ENCODE results near the gene SYNGR1.

SYNGR1 gene

DNA sequence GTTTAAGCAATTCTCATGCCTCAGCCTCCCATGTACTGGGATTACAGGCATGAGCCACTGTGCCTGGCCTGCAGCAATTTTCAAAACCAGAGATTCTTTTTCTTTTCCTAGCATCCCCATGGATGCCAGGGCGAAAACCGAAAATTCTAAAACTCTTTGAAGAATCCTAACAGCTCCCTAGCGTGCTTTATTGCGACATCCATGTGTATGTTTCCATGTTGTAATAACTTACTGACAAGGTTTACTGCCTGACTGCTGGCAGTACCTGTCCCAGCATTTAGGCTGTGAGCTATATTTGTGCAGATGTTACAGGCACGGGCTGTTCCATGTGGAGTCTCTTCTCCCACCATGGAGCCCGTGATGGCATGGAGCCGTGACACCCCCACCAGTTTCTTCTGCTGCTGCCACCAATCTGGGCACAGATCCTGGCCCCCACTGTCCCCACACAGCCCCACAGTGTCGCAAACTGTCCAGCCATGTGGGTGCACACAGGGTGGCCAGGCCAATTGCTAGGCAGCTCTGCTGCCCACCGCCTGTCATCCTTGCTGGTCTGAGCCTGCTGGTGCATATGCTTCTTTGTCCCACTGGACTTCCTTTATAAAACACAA lies 42.7 kb downstream of the SYNGR1 start:
- Histone ChIP-seq H4K12ac (ENCODE audit: low read depth, low read length) (no peak overlapping the region), H3K18ac (ENCODE audit: low read length) (no peak overlapping the region), H2BK120ac (ENCODE audit: insufficient read depth, low read length, poor library complexity) (no peak overlapping the region), H3K79me2 (ENCODE audit: control insufficient read depth, insufficient read depth, low read length, poor library complexity) (no peaks in the 10 kb centered on the region), H3K79me1 (ENCODE audit: low read length) (no peaks in the 10 kb centered on the region), H2AK5ac (ENCODE audit: low read length) (no peak overlapping the region), H3K36me3 (ENCODE audit: control insufficient read depth in 1 of 2, insufficient read depth in 2 of 2, low read length in 2 of 2) (no peaks in the 10 kb centered on the region), H3K4me1 (ENCODE audit: control insufficient read depth in 1 of 2, insufficient read depth in 2 of 2, low read length in 2 of 2) (peaks cover 5 to 7% of the 10 kb centered on the region in 2 experiments), H2BK12ac (ENCODE audit: low read length) (no peak overlapping the region), H3K4ac (ENCODE audit: low read depth, low read length) (no peak overlapping the region), H4K8ac (ENCODE audit: low read depth, low read length) (no peak overlapping the region), H3K27me3 (ENCODE audit: insufficient read depth, low read length) (no peaks in the 10 kb centered on the region), H3K23ac (ENCODE audit: low read length) (no peak overlapping the region), H3K4me3 (ENCODE audit: low read depth, low read length) (no peak overlapping the region), H3K27ac (ENCODE audit: low read depth, low read length) (no peak overlapping the region), H2AFZ (ENCODE audit: insufficient read depth, low read length, poor library complexity) (no peak overlapping the region), H4K91ac (ENCODE audit: low read depth, low read length) (no peak overlapping the region), H3K9me3 (ENCODE audit: insufficient read depth, low read depth, low read length) (peaks cover 4% of the 10 kb centered on the region), H3K9ac (ENCODE audit: low read length) (no peak overlapping the region), H2BK5ac (ENCODE audit: low read depth, low read length, poor library complexity) (no peak overlapping the region), H3K4me2 (ENCODE audit: low read length) (no peak overlapping the region), H3K14ac (ENCODE audit: low read length) (no peak overlapping the region)
- peak; percentile 79 to 97 for DNase-seq
- WGBS (ENCODE audit: extremely low coverage, insufficient coverage, insufficient read length), result no CpG with 5 or more reads among the region's 9 CpGs

DNA sequence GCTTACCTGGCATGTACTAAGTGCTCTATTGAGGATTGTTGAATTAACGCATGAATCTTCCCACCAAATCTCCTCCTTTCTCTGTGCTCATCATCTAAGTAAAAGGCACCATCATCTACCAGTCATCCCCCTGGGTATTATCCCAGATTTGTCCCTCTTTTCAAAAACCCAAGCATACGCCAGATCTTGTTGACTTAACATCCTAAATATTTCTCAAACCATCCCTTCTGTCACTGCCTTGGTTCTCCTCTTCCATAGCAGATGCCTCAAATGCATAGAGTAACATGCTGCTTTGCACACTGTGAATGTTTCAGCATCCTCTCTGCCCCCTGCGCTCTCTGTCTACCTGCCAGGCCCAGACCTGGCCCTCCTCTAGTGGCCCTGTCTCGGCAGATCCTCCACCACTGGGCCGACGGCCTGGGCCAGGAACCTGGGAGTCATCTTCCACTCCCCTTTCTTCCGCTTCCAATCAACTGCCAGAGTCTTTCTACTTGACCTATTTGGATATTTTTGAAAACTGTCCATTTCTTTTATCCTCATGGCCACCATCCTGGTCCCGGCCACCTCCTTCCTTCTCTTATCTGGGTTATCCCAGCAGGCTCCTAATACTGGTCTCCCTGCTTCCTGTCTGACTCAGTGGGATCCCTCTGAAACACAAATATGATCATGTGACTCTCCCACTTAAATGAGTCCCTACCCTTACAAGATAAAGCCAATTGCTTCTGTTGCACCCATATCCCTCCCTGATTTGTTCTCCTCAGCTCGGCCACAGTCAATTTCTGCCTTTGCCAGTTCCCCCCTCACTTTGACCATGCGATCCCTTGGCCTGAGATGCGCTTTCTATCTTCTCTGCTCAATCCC lies 46.4 kb downstream of the SYNGR1 start:
- H4K8ac ChIP-seq (ENCODE audit: low read depth, low read length), result no peak overlapping the region
- no peak overlapping the region for H2BK5ac ChIP-seq (ENCODE audit: low read depth, low read length, poor library complexity)
- no peak overlapping the region for H3K4ac ChIP-seq (ENCODE audit: low read depth, low read length)
- no peaks in the 10 kb centered on the region for H3K27me3 ChIP-seq (ENCODE audit: insufficient read depth, low read length)
- H3K36me3 ChIP-seq (ENCODE audit: control insufficient read depth in 1 of 2, insufficient read depth in 2 of 2, low read length in 2 of 2), result no peaks in the 10 kb centered on the region
- H3K79me2 ChIP-seq (ENCODE audit: control insufficient read depth, insufficient read depth, low read length, poor library complexity), result peaks cover 4% of the 10 kb centered on the region
- no peak overlapping the region for H3K18ac ChIP-seq (ENCODE audit: low read length)
- DNase-seq, result no peak
- no CpG with 5 or more reads among the region's 11 CpGs for WGBS (ENCODE audit: extremely low coverage, insufficient coverage, insufficient read length)
- H3K23ac ChIP-seq (ENCODE audit: low read length), result no peak overlapping the region
- peaks cover 7% of the 10 kb centered on the region for H3K79me1 ChIP-seq (ENCODE audit: low read length)
- no peak overlapping the region for H2AK5ac ChIP-seq (ENCODE audit: low read length)
- H2BK120ac ChIP-seq (ENCODE audit: insufficient read depth, low read length, poor library complexity), result no peak overlapping the region
- H2AFZ ChIP-seq (ENCODE audit: insufficient read depth, low read length, poor library complexity), result no peak overlapping the region
- H3K4me3 ChIP-seq (ENCODE audit: low read depth, low read length), result no peak overlapping the region
- no peak overlapping the region for H3K27ac ChIP-seq (ENCODE audit: low read depth, low read length)
- H4K91ac ChIP-seq (ENCODE audit: low read depth, low read length), result no peak overlapping the region
- no peak overlapping the region for H3K9ac ChIP-seq (ENCODE audit: low read length)
- H2BK12ac ChIP-seq (ENCODE audit: low read length), result no peak overlapping the region
- H4K12ac ChIP-seq (ENCODE audit: low read depth, low read length), result no peak overlapping the region
- peaks cover 0 to 5% of the 10 kb centered on the region in 2 experiments for H3K4me1 ChIP-seq (ENCODE audit: control insufficient read depth in 1 of 2, insufficient read depth in 2 of 2, low read length in 2 of 2)
- H3K14ac ChIP-seq (ENCODE audit: low read length), result no peak overlapping the region
- peaks cover 4% of the 10 kb centered on the region for H3K9me3 ChIP-seq (ENCODE audit: insufficient read depth, low read depth, low read length)
- no peak overlapping the region for H3K4me2 ChIP-seq (ENCODE audit: low read length)

DNA sequence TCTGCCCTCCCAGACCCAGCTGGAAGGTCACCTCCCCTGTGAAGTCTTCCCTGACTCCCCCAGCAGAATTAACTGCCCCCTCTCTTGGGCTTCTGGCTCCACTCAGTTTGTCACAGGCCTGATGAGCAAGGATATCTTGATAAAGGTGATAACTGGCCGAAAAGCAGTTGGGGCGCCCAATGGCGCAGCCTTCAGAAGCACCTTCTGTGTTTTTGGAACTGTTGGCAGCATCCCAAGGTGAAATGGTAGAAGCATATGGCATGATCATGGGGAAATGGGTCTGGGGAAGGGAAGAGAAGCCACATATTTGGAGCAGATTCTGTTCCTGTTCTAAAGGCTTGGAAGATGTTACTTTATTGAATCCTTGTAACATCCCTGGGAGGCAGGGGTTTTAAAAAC lies 47.0 kb downstream of the SYNGR1 start:
- peaks cover 7% of the 10 kb centered on the region for H3K79me1 ChIP-seq (ENCODE audit: low read length)
- no peaks in the 10 kb centered on the region for H3K27me3 ChIP-seq (ENCODE audit: insufficient read depth, low read length)
- no peak overlapping the region for H3K4me2 ChIP-seq (ENCODE audit: low read length)
- no peak overlapping the region for H2AK5ac ChIP-seq (ENCODE audit: low read length)
- H3K4ac ChIP-seq (ENCODE audit: low read depth, low read length), result no peak overlapping the region
- no peaks in the 10 kb centered on the region for H3K36me3 ChIP-seq (ENCODE audit: control insufficient read depth in 1 of 2, insufficient read depth in 2 of 2, low read length in 2 of 2)
- no peak overlapping the region for H4K12ac ChIP-seq (ENCODE audit: low read depth, low read length)
- no peak overlapping the region for H3K9ac ChIP-seq (ENCODE audit: low read length)
- H4K91ac ChIP-seq (ENCODE audit: low read depth, low read length), result no peak overlapping the region
- whole genome bisulfite sequencing (ENCODE audit: extremely low coverage, insufficient coverage, insufficient read length), result no CpG with 5 or more reads among the region's 3 CpGs
- no peak for DNase-seq
- no peak overlapping the region for H4K8ac ChIP-seq (ENCODE audit: low read depth, low read length)
- H2BK12ac ChIP-seq (ENCODE audit: low read length), result no peak overlapping the region
- H2BK120ac ChIP-seq (ENCODE audit: insufficient read depth, low read length, poor library complexity), result no peak overlapping the region
- no peak overlapping the region for H3K23ac ChIP-seq (ENCODE audit: low read length)
- peaks cover 0 to 5% of the 10 kb centered on the region in 2 experiments for H3K4me1 ChIP-seq (ENCODE audit: control insufficient read depth in 1 of 2, insufficient read depth in 2 of 2, low read length in 2 of 2)
- H3K9me3 ChIP-seq (ENCODE audit: insufficient read depth, low read depth, low read length), result peaks cover 4% of the 10 kb centered on the region
- H3K14ac ChIP-seq (ENCODE audit: low read length), result no peak overlapping the region
- peaks cover 4% of the 10 kb centered on the region for H3K79me2 ChIP-seq (ENCODE audit: control insufficient read depth, insufficient read depth, low read length, poor library complexity)
- no peak overlapping the region for H2AFZ ChIP-seq (ENCODE audit: insufficient read depth, low read length, poor library complexity)
- H2BK5ac ChIP-seq (ENCODE audit: low read depth, low read length, poor library complexity), result no peak overlapping the region
- no peak overlapping the region for H3K27ac ChIP-seq (ENCODE audit: low read depth, low read length)
- H3K18ac ChIP-seq (ENCODE audit: low read length), result no peak overlapping the region
- H3K4me3 ChIP-seq (ENCODE audit: low read depth, low read length), result no peak overlapping the region

DNA sequence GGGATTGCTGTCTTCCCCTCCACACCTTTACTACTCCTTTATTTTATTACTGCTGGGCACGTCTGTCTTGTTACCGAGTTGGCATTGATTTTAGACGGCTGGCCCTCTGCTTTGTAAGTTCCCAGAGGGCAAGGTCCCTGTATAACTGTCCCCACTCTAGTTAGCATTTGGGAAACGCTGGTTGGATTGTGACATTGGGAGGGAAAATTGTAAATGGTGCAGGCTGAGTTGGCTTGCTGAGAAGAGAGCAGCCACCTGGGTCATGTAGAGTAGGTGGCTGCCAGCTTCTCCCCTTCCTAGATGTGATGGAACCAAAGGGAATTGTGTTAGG lies 51.5 kb downstream of the SYNGR1 start:
- Histone ChIP-seq H2BK5ac (ENCODE audit: low read depth, low read length, poor library complexity) (no peak overlapping the region), H3K36me3 (ENCODE audit: control insufficient read depth in 1 of 2, insufficient read depth in 2 of 2, low read length in 2 of 2) (peaks cover 2 to 5% of the 10 kb centered on the region in 2 experiments), H3K4me2 (ENCODE audit: low read length) (no peak overlapping the region), H3K4ac (ENCODE audit: low read depth, low read length) (no peak overlapping the region), H2BK12ac (ENCODE audit: low read length) (no peak overlapping the region), H3K4me1 (ENCODE audit: control insufficient read depth in 1 of 2, insufficient read depth in 2 of 2, low read length in 2 of 2) (peaks cover 0 to 5% of the 10 kb centered on the region in 2 experiments), H3K14ac (ENCODE audit: low read length) (no peak overlapping the region), H3K79me2 (ENCODE audit: control insufficient read depth, insufficient read depth, low read length, poor library complexity) (peaks cover 4% of the 10 kb centered on the region), H2BK120ac (ENCODE audit: insufficient read depth, low read length, poor library complexity) (no peak overlapping the region), H4K91ac (ENCODE audit: low read depth, low read length) (no peak overlapping the region), H3K27ac (ENCODE audit: low read depth, low read length) (no peak overlapping the region), H3K18ac (ENCODE audit: low read length) (no peak overlapping the region), H3K79me1 (ENCODE audit: low read length) (peaks cover 7% of the 10 kb centered on the region), H3K27me3 (ENCODE audit: insufficient read depth, low read length) (no peaks in the 10 kb centered on the region), H4K12ac (ENCODE audit: low read depth, low read length) (no peak overlapping the region), H3K4me3 (ENCODE audit: low read depth, low read length) (no peak overlapping the region), H4K8ac (ENCODE audit: low read depth, low read length) (no peak overlapping the region), H2AFZ (ENCODE audit: insufficient read depth, low read length, poor library complexity) (no peak overlapping the region), H3K23ac (ENCODE audit: low read length) (no peak overlapping the region), H2AK5ac (ENCODE audit: low read length) (no peak overlapping the region), H3K9ac (ENCODE audit: low read length) (no peak overlapping the region), H3K9me3 (ENCODE audit: insufficient read depth, low read depth, low read length) (no peaks in the 10 kb centered on the region)
- DNase-seq, result no peak
- WGBS (ENCODE audit: extremely low coverage, insufficient coverage, insufficient read length), result no CpG with 5 or more reads among the region's 4 CpGs

Measured in trophoblast cell (in vitro differentiated cells and primary cell).